Astrocyte (in vitro differentiated cells and primary cell): ENCODE results near the gene MBP.

Experiments
- EZH2 ChIP-seq: IDR thresholded peaks from 2 replicates; pipeline ENCODE4 v1.6.1; 2012; ENCODE audit warnings: mild to moderate bottlenecking, low read length, inconsistent platforms; ENCODE audit not compliant: insufficient read depth
- TF ChIP-seq, protein P1 (sequence below): IDR thresholded peaks from 2 replicates; pipeline ENCODE4 v1.5.1; 2011; ENCODE audit warnings: low read depth, mild to moderate bottlenecking, inconsistent platforms, low read length, moderate library complexity; ENCODE audit not compliant: insufficient read depth

DNA sequence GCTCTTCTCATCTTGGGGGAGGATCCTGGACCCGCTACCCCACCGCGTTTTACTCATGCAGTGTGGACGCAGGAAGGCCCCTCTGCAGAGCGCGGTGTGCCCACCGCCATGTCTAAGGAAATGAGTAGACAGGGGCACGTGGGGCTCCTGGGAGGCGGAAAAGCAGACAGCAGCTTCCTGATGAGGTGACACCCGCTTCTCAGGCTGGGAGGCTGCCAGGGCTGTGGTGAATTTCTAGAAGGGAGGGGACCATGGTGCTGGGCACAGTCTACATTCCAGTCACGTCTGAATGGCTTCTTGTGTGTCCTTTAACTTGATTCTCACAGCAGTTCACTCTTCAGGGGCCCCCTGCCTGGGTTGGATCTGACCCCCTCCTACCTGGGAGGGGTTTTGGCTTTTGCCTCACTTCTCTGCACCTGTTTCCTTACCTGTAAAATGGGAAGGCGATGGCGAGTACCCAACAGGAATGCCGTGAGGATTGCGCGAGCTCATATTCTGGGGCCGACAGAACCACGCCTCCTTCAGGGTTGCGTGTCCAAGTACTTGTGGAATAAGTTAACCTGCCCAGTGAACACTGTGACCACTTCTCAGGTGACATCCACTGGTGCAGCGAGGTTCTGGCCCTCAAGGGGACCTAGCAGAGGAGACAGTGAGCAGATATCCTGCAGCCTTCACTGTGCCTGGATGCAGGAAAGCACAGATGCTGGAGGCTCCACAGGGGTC lies 32.3 kb upstream of the MBP start:
- TF ChIP-seq, protein P1, sequence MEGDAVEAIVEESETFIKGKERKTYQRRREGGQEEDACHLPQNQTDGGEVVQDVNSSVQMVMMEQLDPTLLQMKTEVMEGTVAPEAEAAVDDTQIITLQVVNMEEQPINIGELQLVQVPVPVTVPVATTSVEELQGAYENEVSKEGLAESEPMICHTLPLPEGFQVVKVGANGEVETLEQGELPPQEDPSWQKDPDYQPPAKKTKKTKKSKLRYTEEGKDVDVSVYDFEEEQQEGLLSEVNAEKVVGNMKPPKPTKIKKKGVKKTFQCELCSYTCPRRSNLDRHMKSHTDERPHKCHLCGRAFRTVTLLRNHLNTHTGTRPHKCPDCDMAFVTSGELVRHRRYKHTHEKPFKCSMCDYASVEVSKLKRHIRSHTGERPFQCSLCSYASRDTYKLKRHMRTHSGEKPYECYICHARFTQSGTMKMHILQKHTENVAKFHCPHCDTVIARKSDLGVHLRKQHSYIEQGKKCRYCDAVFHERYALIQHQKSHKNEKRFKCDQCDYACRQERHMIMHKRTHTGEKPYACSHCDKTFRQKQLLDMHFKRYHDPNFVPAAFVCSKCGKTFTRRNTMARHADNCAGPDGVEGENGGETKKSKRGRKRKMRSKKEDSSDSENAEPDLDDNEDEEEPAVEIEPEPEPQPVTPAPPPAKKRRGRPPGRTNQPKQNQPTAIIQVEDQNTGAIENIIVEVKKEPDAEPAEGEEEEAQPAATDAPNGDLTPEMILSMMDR = no peak
- TF ChIP-seq EZH2 = no peak
